LNCAP (cell line): Measurements from ENCODE around the gene CSNK2B.

Experiments used
- CTCF ChIP-seq: fragments of 450-650 bp; IDR thresholded peaks from 2 replicates; pipeline ENCODE4 v1.5.1; 2017; ENCODE audit warnings: mild to moderate bottlenecking

Gene CSNK2B

GRCh38 chr6:31711233-31711632 is 45.4 kb downstream of the CSNK2B start:
- TF ChIP-seq CTCF, result no peak

- TF ChIP-seq CTCF, result no peak; the same call in 1 of the 2 replicates
Observed at GRCh38 chr6:31712296-31712695, 46.4 kb downstream of the CSNK2B start.

GRCh38 chr6:31713465-31713864 is 47.6 kb downstream of the CSNK2B start:
- TF ChIP-seq CTCF, result no peak

- TF ChIP-seq CTCF, result no peak
Observed at GRCh38 chr6:31713991-31714684, 48.3 kb downstream of the CSNK2B start.

- TF ChIP-seq CTCF, result no peak
Observed at GRCh38 chr6:31715022-31715958, 49.4 kb downstream of the CSNK2B start, which contains the start of gene LY6G6D. TSS of gene LY6G6D (plus strand) at chr6:31715348. CDS start at chr6:31715356, 8 bp downstream.

- no peak for TF ChIP-seq CTCF
Observed at GRCh38 chr6:31717499-31718222, 51.8 kb downstream of the CSNK2B start.

- TF ChIP-seq CTCF, result no peak
Observed at GRCh38 chr6:31718265-31718664, 52.4 kb downstream of the CSNK2B start.
